RWPE1 (cell line): ENCODE data around the gene STAG1.
"Not testable (repeated sequence)": the region's sequence is repeated elsewhere in the genome, so short reads cannot be mapped to it uniquely, and the experiment has no call there.

Experiments used
- CTCF ChIA-PET: fragments of 350-600 bp; sonication (Branson Sonifier 250); formaldehyde crosslinking; extraction: SDS; loops from one replicate; lab custom pipeline; 2021; lab: Yijun Ruan, JAX
- POLR2A ChIA-PET: fragments of 400-600 bp; formaldehyde crosslinking; extraction: SDS; loops from one replicate; lab custom pipeline; 2020; ENCODE audit warnings: antibody characterized with exemption; ENCODE audit not compliant: low non-redundant PET; lab: Yijun Ruan, JAX
- DNase-seq: peaks from one replicate; pipeline ENCODE4 v3.0.0; 2012; ENCODE audit warnings: low spot score
- H3K27ac ChIP-seq: fragments of 450-650 bp; 2 replicates; pipeline ENCODE4 v1.5.1; 2017
- CTCF ChIP-seq: fragments of 450-650 bp; conservative IDR thresholded peaks from 2 replicates; pipeline ENCODE4 v1.5.1; 2017; ENCODE audit warnings: low read depth, mild to moderate bottlenecking

Gene STAG1

GRCh38 chr3:136577791-136578190 is 174.4 kb downstream of the STAG1 start:
- H3K27ac ChIP-seq = no peak overlapping the region
- no peak for TF ChIP-seq CTCF
- ChIA-PET CTCF (no interaction called here), POLR2A (no interaction called here)
- no peak for DNase-seq

GRCh38 chr3:136576279-136577009 is 175.7 kb downstream of the STAG1 start:
- POLR2A ChIA-PET = no interaction called here
- no peak for TF ChIP-seq CTCF
- DNase-seq = no peak
- CTCF ChIA-PET = interaction anchor here (0.6 to 1.3 kb wide), 2 partner anchors 79 to 125 kb away, joined by 3 to 5 read pairs; no protein-coding TSS in a partner anchor
- H3K27ac ChIP-seq = no peak overlapping the region

GRCh38 chr3:136567599-136568188 is 184.5 kb downstream of the STAG1 start:
- no peak for TF ChIP-seq CTCF

GRCh38 chr3:136564962-136565361 is 187.2 kb downstream of the STAG1 start:
- CTCF ChIA-PET, H3K27ac ChIP-seq, DNase-seq, POLR2A ChIA-PET: not testable (repeated sequence)

More at GRCh38 chr3:136567599-136568188, 184.5 kb downstream of the STAG1 start:
- POLR2A ChIA-PET = no interaction called here
- DNase-seq = no peak
- no peak overlapping the region for H3K27ac ChIP-seq
- CTCF ChIA-PET = no interaction called here

- POLR2A ChIA-PET = no interaction called here
- CTCF ChIA-PET = no interaction called here
- DNase-seq = no peak
- no peak for TF ChIP-seq CTCF
- H3K27ac ChIP-seq = no peak overlapping the region
These were observed 190.2 kb downstream of the STAG1 start for GRCh38 chr3:136562026-136562425.

- DNase-seq = peak; percentile 23
- TF ChIP-seq CTCF = no peak
- ChIA-PET POLR2A (no interaction called here), CTCF (no interaction called here)
- no peak overlapping the region for H3K27ac ChIP-seq
These were observed 192.3 kb downstream of the STAG1 start for GRCh38 chr3:136559896-136560295.

- H3K27ac ChIP-seq, POLR2A ChIA-PET, DNase-seq, CTCF ChIA-PET: not testable (repeated sequence)
These were observed 202.7 kb downstream of the STAG1 start for GRCh38 chr3:136549461-136549860.
